H9 (cell line): Measurements from ENCODE around the gene KRT1. TPM values are rescaled to one million over a fixed set of nuclear protein-coding genes. Genes with fewer than 3 reads are reported as not detected.

Source experiments
- DNase-seq: peaks from one replicate; pipeline ENCODE4 v3.0.0-alpha.2; 2017
- H2AFZ ChIP-seq: one replicate; pipeline ENCODE4 v1.6.1; 2013; ENCODE audit warnings: mild to moderate bottlenecking, low read length, control low read depth, moderate library complexity
- H2AK5ac ChIP-seq: 2 replicates; pipeline ENCODE4 v1.6.1; 2013; ENCODE audit warnings: low read length, control low read depth, mixed read lengths; ENCODE audit not compliant: insufficient read length
- H2BK120ac ChIP-seq: one replicate; pipeline ENCODE4 v1.6.1; 2013; ENCODE audit warnings: low read depth, mild to moderate bottlenecking, low read length, control low read depth, inconsistent platforms; ENCODE audit not compliant: poor library complexity, severe bottlenecking
- H2BK12ac ChIP-seq: 2 replicates; pipeline ENCODE4 v1.6.1; 2013; ENCODE audit warnings: low read length, control low read depth, mixed read lengths, low read depth; ENCODE audit not compliant: insufficient read length
- H2BK15ac ChIP-seq: 2 replicates; pipeline ENCODE4 v1.6.1; 2013; ENCODE audit warnings: low read depth, low read length, control low read depth
- H2BK20ac ChIP-seq: one replicate; pipeline ENCODE4 v1.6.1; 2013; ENCODE audit warnings: low read depth, mild to moderate bottlenecking, low read length, control low read depth, inconsistent platforms; ENCODE audit not compliant: poor library complexity, severe bottlenecking
- H2BK5ac ChIP-seq: 2 replicates; pipeline ENCODE4 v1.6.1; 2013; ENCODE audit warnings: low read length, control low read depth, mixed read lengths; ENCODE audit not compliant: insufficient read length
- H3K14ac ChIP-seq: 2 replicates; pipeline ENCODE4 v1.6.1; 2013; ENCODE audit warnings: low read length, control low read depth; ENCODE audit not compliant: insufficient read depth
- H3K18ac ChIP-seq: 2 replicates; pipeline ENCODE4 v1.6.1; 2013; ENCODE audit warnings: low read depth, mild to moderate bottlenecking, mixed read lengths, low read length, control low read depth; ENCODE audit not compliant: insufficient read length
- H3K23ac ChIP-seq: 2 replicates; pipeline ENCODE4 v1.6.1; 2013; ENCODE audit warnings: low read length, control low read depth, mixed read lengths, low read depth; ENCODE audit not compliant: insufficient read length
- H3K23me2 ChIP-seq: 2 replicates; pipeline ENCODE4 v1.6.1; 2013; ENCODE audit warnings: low read depth, mild to moderate bottlenecking, mixed read lengths, low read length, control low read depth; ENCODE audit not compliant: insufficient read length, poor library complexity, severe bottlenecking
- H3K27ac ChIP-seq: 2 replicates; pipeline ENCODE4 v1.5.1; 2013; ENCODE audit warnings: low read length, control low read depth, mixed read lengths, low read depth; ENCODE audit not compliant: insufficient read length
- H3K27me3 ChIP-seq: 2 replicates; pipeline ENCODE4 v1.6.1; 2013; ENCODE audit warnings: low read length, control low read depth, inconsistent platforms; ENCODE audit not compliant: insufficient read depth
- H3K4ac ChIP-seq: 2 replicates; pipeline ENCODE4 v1.6.1; 2013; ENCODE audit warnings: low read depth, mild to moderate bottlenecking, control low read depth, inconsistent platforms, low read length, moderate library complexity
- H3K4me1 ChIP-seq: 2 replicates; pipeline ENCODE4 v1.6.1; 2013; ENCODE audit warnings: low read length, control low read depth, inconsistent platforms; ENCODE audit not compliant: insufficient read depth
- H3K4me2 ChIP-seq: 2 replicates; pipeline ENCODE4 v1.6.1; 2013; ENCODE audit warnings: low read length, control low read depth, mixed read lengths; ENCODE audit not compliant: insufficient read length, insufficient read depth
- H3K56ac ChIP-seq: 2 replicates; pipeline ENCODE4 v1.6.1; 2013; ENCODE audit warnings: low read depth, mild to moderate bottlenecking, mixed read lengths, low read length, control low read depth; ENCODE audit not compliant: insufficient read length
- H3K79me1 ChIP-seq: 2 replicates; pipeline ENCODE4 v1.6.1; 2013; ENCODE audit warnings: low read depth, mild to moderate bottlenecking, moderate library complexity, low read length, control low read depth, inconsistent platforms; ENCODE audit not compliant: insufficient read depth, poor library complexity, severe bottlenecking
- H3K79me2 ChIP-seq: 2 replicates; pipeline ENCODE4 v1.6.1; 2013; ENCODE audit warnings: low read length, control low read depth, inconsistent platforms; ENCODE audit not compliant: insufficient read depth
- H3K9ac ChIP-seq: 2 replicates; pipeline ENCODE4 v1.6.1; 2013; ENCODE audit warnings: low read length, control low read depth, mixed read lengths; ENCODE audit not compliant: insufficient read length; ENCODE audit errors: extremely low read depth
- H3K9me3 ChIP-seq: one replicate; pipeline ENCODE4 v1.6.1; 2013; ENCODE audit warnings: low read depth, low read length, inconsistent platforms; ENCODE audit not compliant: control insufficient read depth
- H3T11ph ChIP-seq: one replicate; pipeline ENCODE4 v1.6.1; 2013; ENCODE audit warnings: mild to moderate bottlenecking, low read length, control low read depth, inconsistent platforms
- H4K20me1 ChIP-seq: one replicate; pipeline ENCODE4 v1.6.1; 2013; ENCODE audit not compliant: control insufficient read depth, insufficient read length, insufficient read depth
- H4K5ac ChIP-seq: 2 replicates; pipeline ENCODE4 v1.6.1; 2013; ENCODE audit warnings: low read depth, mild to moderate bottlenecking, mixed read lengths, low read length, control low read depth; ENCODE audit not compliant: insufficient read length
- H4K8ac ChIP-seq: replicated peaks from 2 replicates; pipeline ENCODE4 v1.6.1; 2013; ENCODE audit warnings: low read length, control low read depth, mixed read lengths, low read depth; ENCODE audit not compliant: insufficient read length
- H4K91ac ChIP-seq: 2 replicates; pipeline ENCODE4 v1.6.1; 2013; ENCODE audit warnings: low read depth, mild to moderate bottlenecking, moderate library complexity, mixed read lengths, low read length, control low read depth; ENCODE audit not compliant: insufficient read length
- H3K27ac Mint-ChIP-seq, 3 experiments: 2 replicates in 2 of 3; 3 replicates in 1 of 3; pipeline ENCODE4 v1.8.0; 2020 to 2021; ENCODE audit warnings: mixed read lengths in 3 of 3, mild to moderate bottlenecking in 1 of 3, moderate library complexity in 1 of 3
- H3K27me3 Mint-ChIP-seq: 2 replicates; pipeline ENCODE4 v1.8.0; 2021; ENCODE audit warnings: low read depth, mild to moderate bottlenecking, moderate library complexity, mixed read lengths
- H3K36me3 Mint-ChIP-seq, 3 experiments: 2 replicates in 2 of 3; 3 replicates in 1 of 3; pipeline ENCODE4 v1.8.0; 2020 to 2021; ENCODE audit warnings: low read depth in 3 of 3, mixed read lengths in 3 of 3; ENCODE audit not compliant: insufficient read depth in 1 of 3
- H3K4me1 Mint-ChIP-seq, 2 experiments: 2 replicates each; pipeline ENCODE4 v1.8.0; 2020; ENCODE audit warnings: mixed read lengths in 2 of 2
- H3K4me3 Mint-ChIP-seq, 2 experiments: 2 replicates in 1 of 2; 3 replicates in 1 of 2; pipeline ENCODE4 v1.8.0; 2020 to 2021; ENCODE audit warnings: mild to moderate bottlenecking in 2 of 2, mixed read lengths in 2 of 2, moderate library complexity in 1 of 2
- H3K9me3 Mint-ChIP-seq, 2 experiments: 2 replicates in 1 of 2; 3 replicates in 1 of 2; pipeline ENCODE4 v1.8.0; 2020; ENCODE audit warnings: mild to moderate bottlenecking in 2 of 2, mixed read lengths in 2 of 2, moderate library complexity in 1 of 2
- CTCF ChIP-seq: fragments of 200-600 bp; sonication (generic); conservative IDR thresholded peaks from 3 replicates; pipeline ENCODE4 v1.8.0; 2021; ENCODE audit warnings: antibody characterized with exemption, mild to moderate bottlenecking
- WGBS: extraction: QIAGEN DNeasy Blood & Tissue Kit; methylation state at CpG from one replicate; pipeline ENCODE4 v1.1.7; 2013; ENCODE audit warnings: missing lambda C conversion rate, low lambda C conversion rate, mixed read lengths; ENCODE audit not compliant: insufficient read length; ENCODE audit errors: extremely low coverage; 5-methylcytosine and 5-hydroxymethylcytosine counted together
- total RNA-seq: library from RNA; stranded (reverse); gene quantifications from 2 replicates; pipeline ENCODE4 v1.2.1, GENCODE V29; 2021

The KRT1 gene
- total RNA-seq, 1 experiment from 2014 or later: not detected

DNA sequence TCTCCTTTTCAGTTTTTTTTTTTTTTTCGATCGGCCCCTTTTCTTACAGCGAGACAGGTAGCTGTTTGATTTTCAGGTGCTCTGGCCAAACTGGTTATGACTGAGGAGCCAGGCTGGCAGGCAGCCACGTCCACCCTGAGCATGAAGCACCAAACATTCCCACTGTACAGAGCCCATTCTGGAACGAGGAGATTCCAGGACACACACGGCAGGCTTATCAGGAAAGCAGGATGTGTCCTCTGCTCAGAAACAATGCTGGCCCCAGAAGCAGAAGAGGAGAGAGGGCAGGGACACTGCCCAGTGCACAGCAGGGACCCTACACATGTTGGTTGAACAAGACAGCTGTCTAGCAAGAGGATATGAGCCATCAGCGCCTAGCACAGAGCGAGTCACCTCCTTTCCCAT, 24.5 kb downstream of the KRT1 start:
- H3K27me3 ChIP-seq: no peaks in the 10 kb centered on the region
- no peaks in the 10 kb centered on the region for H3K4me1 ChIP-seq
- no CpG with 5 or more reads among the region's 8 CpGs for WGBS
- H2BK15ac ChIP-seq: no peak overlapping the region
- H3K23me2 ChIP-seq: no peaks in the 10 kb centered on the region
- peaks cover 2% of the 10 kb centered on the region for H4K20me1 ChIP-seq
- no peak overlapping the region for H2BK20ac ChIP-seq
- Mint-ChIP-seq H3K27me3 (peaks cover 25% of the 10 kb centered on the region), H3K36me3 (no peaks in the 10 kb centered on the region), H3K4me1 (peaks cover 0 to 4% of the 10 kb centered on the region in 2 experiments; a peak in 2 of 4 replicates), H3K9me3 (peaks cover 2 to 9% of the 10 kb centered on the region in 2 experiments; a peak in 2 of 5 replicates), H3K4me3 (no peak overlapping the region), H3K27ac (no peak overlapping the region)
- H3K79me2 ChIP-seq: no peaks in the 10 kb centered on the region
- H3K9me3 ChIP-seq: no peaks in the 10 kb centered on the region
- H3K4me2 ChIP-seq: no peak overlapping the region
- no peak overlapping the region for H2BK12ac ChIP-seq
- H3K79me1 ChIP-seq: no peaks in the 10 kb centered on the region
- H3K9ac ChIP-seq: no peak overlapping the region
- no peak overlapping the region for H3T11ph ChIP-seq
- H4K91ac ChIP-seq: no peak overlapping the region
- no peak overlapping the region for H2AFZ ChIP-seq
- H4K8ac ChIP-seq: no peak overlapping the region
- no peak for TF ChIP-seq CTCF
- H3K56ac ChIP-seq: no peak overlapping the region
- H2BK5ac ChIP-seq: no peak overlapping the region
- DNase-seq: peak; percentile 14
- H4K5ac ChIP-seq: no peak overlapping the region
- no peak overlapping the region for H3K23ac ChIP-seq
- H3K14ac ChIP-seq: no peak overlapping the region
- H2AK5ac ChIP-seq: no peak overlapping the region
- no peak overlapping the region for H3K18ac ChIP-seq
- no peak overlapping the region for H3K4ac ChIP-seq
- no peak overlapping the region for H2BK120ac ChIP-seq
- H3K27ac ChIP-seq: no peak overlapping the region
